Lower leg skin (tissue), 3 donors: ENCODE measurements around the gene VCP.

Source experiments
- POLR2A ChIP-seq, 2 donors: fragments of 450-650 bp; IDR thresholded peaks; one replicate each; pipeline ENCODE4 v1.6.1; 2016 to 2017; ENCODE audit warnings: antibody characterized with exemption in 2 of 2, mild to moderate bottlenecking in 1 of 2, moderate library complexity in 1 of 2
- TF ChIP-seq, protein P1 (sequence below), 3 donors: fragments of 450-650 bp; IDR thresholded peaks; one replicate each; pipeline ENCODE4 v1.5.1; 2016; ENCODE audit warnings: antibody characterized with exemption in 3 of 3, mild to moderate bottlenecking in 3 of 3, moderate library complexity in 2 of 3

DNA sequence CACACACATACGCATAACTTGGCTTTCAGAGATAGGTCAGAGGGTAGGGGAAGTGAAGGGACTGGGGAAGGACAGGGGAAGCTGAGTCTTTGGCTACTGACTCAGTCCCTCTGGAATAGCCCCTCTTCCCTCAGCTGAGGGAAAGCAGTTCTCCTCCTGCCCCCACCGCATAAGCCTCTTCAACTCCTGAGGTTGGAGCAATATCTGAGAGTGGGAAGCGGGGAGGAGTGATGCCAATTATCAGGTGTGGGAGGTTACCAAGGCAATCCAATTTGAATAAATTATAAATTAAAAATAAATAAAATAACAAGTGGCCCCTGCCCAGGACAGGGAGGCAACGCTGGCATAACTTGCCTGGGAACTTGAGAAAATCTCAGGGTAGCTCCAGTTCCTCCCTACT, 32.2 kb upstream of the VCP start:
- TF ChIP-seq, protein P1, sequence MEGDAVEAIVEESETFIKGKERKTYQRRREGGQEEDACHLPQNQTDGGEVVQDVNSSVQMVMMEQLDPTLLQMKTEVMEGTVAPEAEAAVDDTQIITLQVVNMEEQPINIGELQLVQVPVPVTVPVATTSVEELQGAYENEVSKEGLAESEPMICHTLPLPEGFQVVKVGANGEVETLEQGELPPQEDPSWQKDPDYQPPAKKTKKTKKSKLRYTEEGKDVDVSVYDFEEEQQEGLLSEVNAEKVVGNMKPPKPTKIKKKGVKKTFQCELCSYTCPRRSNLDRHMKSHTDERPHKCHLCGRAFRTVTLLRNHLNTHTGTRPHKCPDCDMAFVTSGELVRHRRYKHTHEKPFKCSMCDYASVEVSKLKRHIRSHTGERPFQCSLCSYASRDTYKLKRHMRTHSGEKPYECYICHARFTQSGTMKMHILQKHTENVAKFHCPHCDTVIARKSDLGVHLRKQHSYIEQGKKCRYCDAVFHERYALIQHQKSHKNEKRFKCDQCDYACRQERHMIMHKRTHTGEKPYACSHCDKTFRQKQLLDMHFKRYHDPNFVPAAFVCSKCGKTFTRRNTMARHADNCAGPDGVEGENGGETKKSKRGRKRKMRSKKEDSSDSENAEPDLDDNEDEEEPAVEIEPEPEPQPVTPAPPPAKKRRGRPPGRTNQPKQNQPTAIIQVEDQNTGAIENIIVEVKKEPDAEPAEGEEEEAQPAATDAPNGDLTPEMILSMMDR (IDR thresholded peaks at IDR 0.05) = no peak
- TF ChIP-seq POLR2A (IDR thresholded peaks at IDR 0.05) = no peak
